Karpas-422 (cell line): Measurements from ENCODE around the gene GON4L. TPM values are rescaled to one million over a fixed set of nuclear protein-coding genes. Genes with fewer than 3 reads are reported as not detected.

Experiments used
- DNase-seq: peaks from one replicate; pipeline ENCODE4 v3.0.0-alpha.2; 2015
- H2AFZ ChIP-seq: fragments of 200-600 bp; sonication (generic); 2 replicates; pipeline ENCODE4 v1.6.1; 2014; ENCODE audit warnings: antibody characterized with exemption, low read length, mixed read lengths
- H3K27ac ChIP-seq: fragments of 200-600 bp; sonication (generic); 2 replicates; pipeline ENCODE4 v1.5.1; 2014; ENCODE audit warnings: mild to moderate bottlenecking, low read length, moderate library complexity
- H3K27me3 ChIP-seq: fragments of 200-600 bp; sonication (generic); 2 replicates; pipeline ENCODE4 v1.6.1; 2014; ENCODE audit warnings: low read length, mixed read lengths
- H3K36me3 ChIP-seq: fragments of 200-600 bp; sonication (generic); 2 replicates; pipeline ENCODE4 v1.6.1; 2014; ENCODE audit warnings: low read length, mixed read lengths; ENCODE audit not compliant: insufficient read depth
- H3K4me1 ChIP-seq: fragments of 200-600 bp; sonication (generic); 2 replicates; pipeline ENCODE4 v1.6.1; 2014; ENCODE audit warnings: mild to moderate bottlenecking, low read length, mixed read lengths
- H3K4me2 ChIP-seq: fragments of 200-600 bp; sonication (generic); 2 replicates; pipeline ENCODE4 v1.6.1; 2014; ENCODE audit warnings: low read length, low read depth, mild to moderate bottlenecking; ENCODE audit not compliant: poor library complexity, severe bottlenecking
- H3K4me3 ChIP-seq: fragments of 200-600 bp; sonication (generic); 2 replicates; pipeline ENCODE4 v1.5.1; 2014; ENCODE audit warnings: mild to moderate bottlenecking, antibody characterized with exemption, low read length, mixed read lengths
- H3K79me2 ChIP-seq: fragments of 200-600 bp; sonication (generic); 2 replicates; pipeline ENCODE4 v1.6.1; 2014; ENCODE audit warnings: mild to moderate bottlenecking, low read length, mixed read lengths
- H3K9ac ChIP-seq: fragments of 200-600 bp; sonication (generic); 2 replicates; pipeline ENCODE4 v1.6.0; 2014; ENCODE audit warnings: low read length
- H3K9me2 ChIP-seq: fragments of 200-600 bp; sonication (generic), shearing (Covaris generic); replicated peaks from 2 replicates; pipeline ENCODE4 v1.6.0; 2014; ENCODE audit warnings: mild to moderate bottlenecking, low read length, moderate library complexity; ENCODE audit not compliant: insufficient read depth
- H3K9me3 ChIP-seq: fragments of 300-700, 200-600 bp; sonication (generic); 2 replicates; pipeline ENCODE4 v1.6.1; 2014; ENCODE audit warnings: low read length, mixed read lengths
- H4K20me1 ChIP-seq: fragments of 200-600 bp; sonication (generic); 2 replicates; pipeline ENCODE4 v1.6.1; 2014; ENCODE audit warnings: mild to moderate bottlenecking, antibody characterized with exemption, low read length, low read depth; ENCODE audit not compliant: insufficient read depth
- total RNA-seq: library from RNA; depleted of rRNA; stranded (reverse); fragments of >200 nt; shearing (Covaris generic); gene quantifications from 2 replicates; pipeline ENCODE4 v1.2.3, GENCODE V29; 2014; ENCODE audit warnings: low replicate concordance

GON4L gene
- total RNA-seq, 1 experiment from 2014 or later, result 32.9 TPM

DNA sequence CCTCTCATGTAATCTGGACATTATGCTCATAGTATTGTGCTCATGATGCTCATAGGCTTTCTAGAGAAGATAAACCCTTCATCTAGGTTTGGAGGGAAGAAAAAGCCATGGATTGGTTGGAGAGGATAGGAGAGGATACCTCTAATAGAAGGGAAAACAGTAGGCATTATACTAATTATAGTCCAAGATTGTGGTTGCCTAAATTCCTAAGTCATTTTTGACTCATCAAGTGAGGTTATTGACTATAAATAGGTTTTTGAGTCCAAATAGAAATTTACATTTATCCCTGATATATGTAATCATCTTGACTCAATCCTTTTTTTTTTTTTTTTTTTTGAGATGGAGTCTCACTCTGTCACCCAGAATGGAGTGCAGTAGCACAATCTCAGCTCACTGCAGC is 7.4 kb upstream of the GON4L start:
- no peaks in the 10 kb centered on the region for H3K27me3 ChIP-seq
- H3K9me3 ChIP-seq, result no peaks in the 10 kb centered on the region
- H2AFZ ChIP-seq, result no peak overlapping the region
- H3K4me2 ChIP-seq, result no peak overlapping the region
- no peak overlapping the region for H3K9ac ChIP-seq
- no peak overlapping the region for H3K27ac ChIP-seq
- no peak for DNase-seq
- H3K4me1 ChIP-seq, result peaks cover 13% of the 10 kb centered on the region
- H3K9me2 ChIP-seq, result no peaks in the 10 kb centered on the region
- no peaks in the 10 kb centered on the region for H3K36me3 ChIP-seq
- no peaks in the 10 kb centered on the region for H4K20me1 ChIP-seq
- H3K79me2 ChIP-seq, result peaks cover 66% of the 10 kb centered on the region
- no peak overlapping the region for H3K4me3 ChIP-seq

DNA sequence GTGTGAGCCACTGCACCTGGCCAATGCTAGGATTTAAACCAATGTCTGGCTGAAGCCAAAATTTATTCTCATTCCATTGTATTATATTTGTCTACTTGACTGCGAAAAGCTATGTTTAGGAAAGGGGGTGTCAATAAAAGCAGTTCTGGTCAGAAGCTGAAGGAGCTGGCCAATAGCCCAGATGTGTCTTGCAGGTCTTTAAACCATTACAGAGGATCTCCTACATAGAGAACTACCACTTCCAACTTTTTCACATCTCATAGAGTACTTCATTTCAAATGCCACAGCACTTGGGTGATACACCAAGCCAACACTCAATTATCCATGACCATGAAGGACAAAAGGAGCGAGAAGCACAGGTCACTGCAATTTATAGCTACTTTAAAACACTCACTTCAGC is 4.9 kb upstream of the GON4L start:
- no peak for DNase-seq
- H4K20me1 ChIP-seq, result no peaks in the 10 kb centered on the region
- no peaks in the 10 kb centered on the region for H3K9me3 ChIP-seq
- H3K4me1 ChIP-seq, result peaks cover 29% of the 10 kb centered on the region
- no peaks in the 10 kb centered on the region for H3K9me2 ChIP-seq
- no peak overlapping the region for H3K4me3 ChIP-seq
- no peak overlapping the region for H3K4me2 ChIP-seq
- H3K9ac ChIP-seq, result no peak overlapping the region
- H3K27me3 ChIP-seq, result no peaks in the 10 kb centered on the region
- H3K79me2 ChIP-seq, result peaks cover 59% of the 10 kb centered on the region
- no peak overlapping the region for H3K27ac ChIP-seq
- no peak overlapping the region for H2AFZ ChIP-seq
- H3K36me3 ChIP-seq, result no peaks in the 10 kb centered on the region

DNA sequence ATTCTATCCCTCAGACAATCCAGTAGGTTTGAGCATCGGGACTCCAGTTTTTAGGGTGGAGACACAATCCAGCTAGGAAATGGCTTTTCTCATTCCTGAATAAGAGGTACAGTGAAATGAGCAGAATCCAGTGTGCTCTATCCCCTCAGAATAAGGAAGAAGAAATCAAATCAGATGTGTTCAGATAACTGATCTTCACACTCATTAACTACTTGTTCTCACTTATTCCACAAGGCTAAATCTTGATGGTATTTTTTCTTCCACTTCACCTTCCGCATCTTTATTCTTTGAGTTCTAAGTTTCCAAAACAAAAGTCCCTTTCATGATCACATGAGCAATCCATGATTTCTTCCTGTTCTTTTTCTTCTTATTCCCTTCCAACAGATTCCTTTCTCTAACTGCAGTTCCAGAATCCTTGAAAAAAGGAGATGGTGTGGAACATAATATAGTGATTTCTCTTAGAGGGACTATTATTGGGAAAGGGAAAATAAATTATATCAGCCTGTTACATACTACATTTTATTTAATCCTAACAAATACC is 4.0 kb upstream of the GON4L start:
- Histone ChIP-seq H3K36me3 (no peaks in the 10 kb centered on the region), H3K4me2 (peak overlapping the region; percentile 92), H3K27ac (peak overlapping the region; percentile 82), H3K9ac (peak overlapping the region; percentile 81), H4K20me1 (no peaks in the 10 kb centered on the region), H3K9me2 (no peaks in the 10 kb centered on the region), H3K79me2 (peaks cover 67% of the 10 kb centered on the region), H3K27me3 (no peaks in the 10 kb centered on the region), H3K4me1 (peaks cover 34% of the 10 kb centered on the region), H3K9me3 (no peaks in the 10 kb centered on the region), H2AFZ (0 out of 2 replicates have a peak overlapping the region, but pooled peaks have one; percentile 69), H3K4me3 (peak overlapping the region; percentile 85)
- DNase-seq, result no peak

DNA sequence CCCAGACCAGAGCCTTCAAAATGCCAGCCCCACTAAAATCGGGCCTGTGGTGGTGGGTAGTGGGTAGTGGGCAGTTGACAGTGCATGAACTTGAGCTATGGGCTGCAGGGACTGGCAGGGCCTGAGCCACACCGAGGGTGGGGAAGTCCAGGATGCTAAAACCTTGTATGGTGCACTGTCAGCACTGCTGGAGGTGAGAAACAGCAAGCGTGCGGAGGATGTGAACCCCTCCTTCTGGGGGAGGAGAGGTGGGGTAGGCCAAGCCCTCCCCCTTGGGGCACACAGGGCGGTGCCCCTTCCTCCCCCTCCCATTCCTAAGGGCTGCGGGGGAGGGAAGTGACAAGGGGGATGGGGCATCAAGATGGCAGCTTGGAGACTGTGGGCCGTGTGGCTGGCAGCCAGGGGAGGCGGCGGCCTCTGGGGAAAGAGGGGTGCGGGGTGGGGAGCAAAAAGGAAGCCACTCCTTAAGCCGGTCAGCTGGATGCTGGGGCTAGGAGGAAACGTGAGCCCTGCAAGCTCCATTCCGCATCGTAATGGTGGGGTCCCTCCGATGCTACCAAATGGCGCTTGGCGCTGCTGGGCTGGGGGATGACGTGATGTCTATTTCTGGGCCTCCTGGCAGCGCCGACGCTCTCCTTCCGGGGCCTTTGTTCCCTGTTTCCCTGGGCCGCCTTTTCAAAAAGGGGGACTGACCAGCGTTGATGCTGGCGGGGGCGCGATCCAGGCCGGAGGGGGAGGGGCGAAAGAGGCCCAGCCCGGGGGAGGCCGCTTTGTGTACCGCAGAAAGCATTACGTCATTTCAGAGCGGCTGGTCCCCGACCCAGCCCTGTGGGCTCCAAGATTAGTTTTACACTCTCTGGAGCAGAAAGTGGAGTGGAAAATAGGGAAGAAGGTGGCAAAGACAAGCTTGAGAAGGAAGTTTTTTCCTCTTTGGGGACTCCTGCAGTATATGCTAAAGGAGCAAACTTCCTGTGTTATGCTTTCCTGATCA is 3.2 kb upstream of the GON4L start:
- Histone ChIP-seq H3K27me3 (no peaks in the 10 kb centered on the region), H3K9ac (peak overlapping the region; percentile 81), H3K4me1 (peaks cover 37% of the 10 kb centered on the region)

DNA sequence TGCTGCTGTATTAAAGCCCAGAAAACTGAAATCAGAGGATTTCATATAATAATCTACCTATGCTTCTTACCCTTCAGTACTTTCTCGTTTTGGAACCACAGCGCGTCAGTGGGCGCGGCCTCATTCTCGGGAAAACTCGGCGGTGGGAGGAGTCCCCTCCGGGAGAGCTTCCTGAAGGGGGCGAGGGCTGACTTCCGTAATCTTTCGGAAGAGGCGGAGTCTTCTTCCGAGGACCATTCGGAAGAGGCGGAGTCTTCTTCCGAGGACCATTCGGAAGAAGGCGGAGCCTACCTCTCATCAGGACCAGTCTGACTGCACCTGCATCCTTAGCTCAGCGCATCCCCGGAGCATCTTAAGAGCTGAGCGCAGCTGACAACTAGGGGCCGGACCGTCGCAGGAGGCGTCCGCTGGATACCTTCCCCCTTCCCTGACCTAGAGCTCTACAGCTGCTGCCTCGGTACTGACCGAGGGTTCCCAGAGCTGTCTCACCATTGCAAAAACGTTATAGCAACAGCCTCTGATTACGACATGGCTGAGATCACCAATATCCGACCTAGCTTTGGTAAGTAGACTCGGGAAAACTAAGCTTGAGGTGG is 2.3 kb upstream of the GON4L start, which contains the start of gene SYT11:
Gene SYT11 (plus strand): TSS at position 334 of the 596 bp plus-strand sequence. CDS start 195 bp downstream, at position 529.
- peak within 1 kb of the TSS; percentile 81 for H3K9ac ChIP-seq
- H3K27ac ChIP-seq, result peak within 1 kb of the TSS; percentile 82
- H3K9me3 ChIP-seq, result no peaks in the 10 kb centered on the region
- peaks cover 37% of the 10 kb centered on the region for H3K4me1 ChIP-seq
- H3K36me3 ChIP-seq, result peaks cover 9% of the 10 kb centered on the region; the same call in 1 of the 2 replicates
- peak within 1 kb of the TSS; percentile 92 for H3K4me2 ChIP-seq
- H3K9me2 ChIP-seq, result no peaks in the 10 kb centered on the region
- H3K4me3 ChIP-seq, result peak within 1 kb of the TSS; percentile 85
- peaks cover 72% of the 10 kb centered on the region for H3K79me2 ChIP-seq
- H2AFZ ChIP-seq, result peak within 1 kb of the TSS; percentile 79
- no peaks in the 10 kb centered on the region for H3K27me3 ChIP-seq
- no peaks in the 10 kb centered on the region for H4K20me1 ChIP-seq
- peak; percentile 99 for DNase-seq

More for the DNA sequence above, 3.2 kb upstream of the GON4L start:
- H3K27ac ChIP-seq, result peak overlapping the region; percentile 82
- peaks cover 2% of the 10 kb centered on the region; the same call in 1 of the 2 replicates for H3K36me3 ChIP-seq
- peak overlapping the region; percentile 69 for H2AFZ ChIP-seq
- peak overlapping the region; percentile 85 for H3K4me3 ChIP-seq
- H3K9me2 ChIP-seq, result no peaks in the 10 kb centered on the region
- H4K20me1 ChIP-seq, result no peaks in the 10 kb centered on the region
- peaks cover 71% of the 10 kb centered on the region for H3K79me2 ChIP-seq
- peak overlapping the region; percentile 92 for H3K4me2 ChIP-seq
- no peaks in the 10 kb centered on the region for H3K9me3 ChIP-seq
- peak; percentile 93 for DNase-seq

DNA sequence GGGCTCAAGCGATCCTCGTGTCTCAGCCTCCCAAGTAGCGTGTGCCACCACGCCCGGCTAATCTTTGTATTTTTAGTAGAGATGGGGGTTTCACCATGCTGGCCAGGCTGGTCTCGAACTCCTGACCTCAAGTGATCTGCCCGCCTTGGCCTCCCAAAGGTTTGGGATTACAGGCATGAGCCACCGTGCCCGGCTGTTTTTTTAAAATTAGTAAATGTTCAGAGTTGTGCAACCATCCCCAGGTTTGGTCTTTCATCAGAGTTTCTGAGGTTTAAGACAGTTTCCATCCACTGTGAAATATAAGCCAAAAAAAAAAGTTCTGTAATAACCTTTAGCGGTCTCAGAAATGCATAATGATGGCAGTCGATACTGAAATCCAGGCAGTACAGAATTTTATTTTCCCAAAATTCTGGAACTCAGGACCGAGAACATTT is 1.8 kb upstream of the GON4L start:
- peaks cover 68% of the 10 kb centered on the region for H3K79me2 ChIP-seq
- H3K9ac ChIP-seq, result peak overlapping the region; percentile 74
- peak overlapping the region; percentile 82 for H3K27ac ChIP-seq
- H3K36me3 ChIP-seq, result peaks cover 10% of the 10 kb centered on the region; the same call in 1 of the 2 replicates
- H3K27me3 ChIP-seq, result no peaks in the 10 kb centered on the region
- no peak for DNase-seq
- peak overlapping the region; percentile 92 for H3K4me2 ChIP-seq
- H3K4me3 ChIP-seq, result peak overlapping the region; percentile 85
- H3K4me1 ChIP-seq, result peaks cover 37% of the 10 kb centered on the region
- H2AFZ ChIP-seq, result peak overlapping the region; percentile 79
- H3K9me3 ChIP-seq, result no peaks in the 10 kb centered on the region
- H3K9me2 ChIP-seq, result no peaks in the 10 kb centered on the region
- H4K20me1 ChIP-seq, result no peaks in the 10 kb centered on the region

DNA sequence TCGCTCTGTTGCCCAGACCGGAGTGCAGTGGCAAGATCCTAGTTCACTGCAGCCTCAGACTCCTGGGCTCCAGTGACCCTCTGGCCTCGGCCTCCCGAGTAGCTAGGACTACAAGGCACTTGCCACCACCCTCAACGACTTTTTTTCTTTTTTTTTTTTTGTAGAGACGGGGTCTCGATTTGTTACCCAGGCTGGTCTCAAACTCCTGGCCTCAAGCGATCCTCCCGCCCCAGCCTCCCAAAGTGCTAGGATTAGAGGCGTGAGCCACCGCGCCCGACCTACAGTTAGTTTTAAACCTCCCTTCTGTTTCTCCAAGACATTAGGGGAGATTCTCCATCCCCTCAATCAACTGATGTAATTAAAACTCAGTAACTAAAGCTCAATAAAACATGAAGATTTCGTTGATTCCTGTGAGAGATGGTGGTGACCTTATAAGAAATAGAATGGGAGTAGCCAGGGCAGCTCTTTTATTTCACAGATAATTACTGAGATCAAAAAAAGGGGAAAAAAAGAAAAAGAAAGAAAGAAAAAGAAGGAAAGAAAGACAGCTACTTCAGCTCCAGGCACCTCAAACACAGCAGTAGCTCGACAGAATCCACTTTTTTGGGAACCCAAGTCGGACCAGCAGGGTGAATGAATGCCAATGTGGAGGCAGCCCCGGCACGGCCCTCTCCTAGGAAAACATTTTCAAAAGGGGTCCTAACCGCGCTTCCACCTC is 598 bp downstream of the GON4L start:
- Histone ChIP-seq H3K79me2 (peaks cover 71% of the 10 kb centered on the region), H3K9me3 (no peaks in the 10 kb centered on the region), H3K4me1 (peaks cover 37% of the 10 kb centered on the region), H2AFZ (no peak overlapping the region), H3K4me3 (peak overlapping the region; percentile 77), H3K27ac (0 out of 2 replicates have a peak overlapping the region, but pooled peaks have one; percentile 15), H3K27me3 (no peaks in the 10 kb centered on the region), H3K9ac (peak overlapping the region; percentile 88), H4K20me1 (no peaks in the 10 kb centered on the region), H3K4me2 (peak overlapping the region; percentile 87), H3K36me3 (peaks cover 16% of the 10 kb centered on the region; the same call in 1 of the 2 replicates), H3K9me2 (no peaks in the 10 kb centered on the region)
- DNase-seq, result no peak
